H9 (cell line): ENCODE results near the gene NT5DC4. TPM values are rescaled to one million over a fixed set of nuclear protein-coding genes. Genes with fewer than 3 reads are reported as not detected.

Source experiments
- DNase-seq: peaks from one replicate; pipeline ENCODE4 v3.0.0-alpha.2; 2017
- H2AFZ ChIP-seq: one replicate; pipeline ENCODE4 v1.6.1; 2013; ENCODE audit warnings: mild to moderate bottlenecking, low read length, control low read depth, moderate library complexity
- H2AK5ac ChIP-seq: 2 replicates; pipeline ENCODE4 v1.6.1; 2013; ENCODE audit warnings: low read length, control low read depth, mixed read lengths; ENCODE audit not compliant: insufficient read length
- H2BK120ac ChIP-seq: one replicate; pipeline ENCODE4 v1.6.1; 2013; ENCODE audit warnings: low read depth, mild to moderate bottlenecking, low read length, control low read depth, inconsistent platforms; ENCODE audit not compliant: poor library complexity, severe bottlenecking
- H2BK12ac ChIP-seq: 2 replicates; pipeline ENCODE4 v1.6.1; 2013; ENCODE audit warnings: low read length, control low read depth, mixed read lengths, low read depth; ENCODE audit not compliant: insufficient read length
- H2BK15ac ChIP-seq: 2 replicates; pipeline ENCODE4 v1.6.1; 2013; ENCODE audit warnings: low read depth, low read length, control low read depth
- H2BK20ac ChIP-seq: one replicate; pipeline ENCODE4 v1.6.1; 2013; ENCODE audit warnings: low read depth, mild to moderate bottlenecking, low read length, control low read depth, inconsistent platforms; ENCODE audit not compliant: poor library complexity, severe bottlenecking
- H2BK5ac ChIP-seq: 2 replicates; pipeline ENCODE4 v1.6.1; 2013; ENCODE audit warnings: low read length, control low read depth, mixed read lengths; ENCODE audit not compliant: insufficient read length
- H3K14ac ChIP-seq: 2 replicates; pipeline ENCODE4 v1.6.1; 2013; ENCODE audit warnings: low read length, control low read depth; ENCODE audit not compliant: insufficient read depth
- H3K18ac ChIP-seq: 2 replicates; pipeline ENCODE4 v1.6.1; 2013; ENCODE audit warnings: low read depth, mild to moderate bottlenecking, mixed read lengths, low read length, control low read depth; ENCODE audit not compliant: insufficient read length
- H3K23ac ChIP-seq: 2 replicates; pipeline ENCODE4 v1.6.1; 2013; ENCODE audit warnings: low read length, control low read depth, mixed read lengths, low read depth; ENCODE audit not compliant: insufficient read length
- H3K23me2 ChIP-seq: 2 replicates; pipeline ENCODE4 v1.6.1; 2013; ENCODE audit warnings: low read depth, mild to moderate bottlenecking, mixed read lengths, low read length, control low read depth; ENCODE audit not compliant: insufficient read length, poor library complexity, severe bottlenecking
- H3K27ac ChIP-seq: 2 replicates; pipeline ENCODE4 v1.5.1; 2013; ENCODE audit warnings: low read length, control low read depth, mixed read lengths, low read depth; ENCODE audit not compliant: insufficient read length
- H3K27me3 ChIP-seq: 2 replicates; pipeline ENCODE4 v1.6.1; 2013; ENCODE audit warnings: low read length, control low read depth, inconsistent platforms; ENCODE audit not compliant: insufficient read depth
- H3K4ac ChIP-seq: 2 replicates; pipeline ENCODE4 v1.6.1; 2013; ENCODE audit warnings: low read depth, mild to moderate bottlenecking, control low read depth, inconsistent platforms, low read length, moderate library complexity
- H3K4me1 ChIP-seq: 2 replicates; pipeline ENCODE4 v1.6.1; 2013; ENCODE audit warnings: low read length, control low read depth, inconsistent platforms; ENCODE audit not compliant: insufficient read depth
- H3K4me2 ChIP-seq: 2 replicates; pipeline ENCODE4 v1.6.1; 2013; ENCODE audit warnings: low read length, control low read depth, mixed read lengths; ENCODE audit not compliant: insufficient read length, insufficient read depth
- H3K56ac ChIP-seq: 2 replicates; pipeline ENCODE4 v1.6.1; 2013; ENCODE audit warnings: low read depth, mild to moderate bottlenecking, mixed read lengths, low read length, control low read depth; ENCODE audit not compliant: insufficient read length
- H3K79me1 ChIP-seq: 2 replicates; pipeline ENCODE4 v1.6.1; 2013; ENCODE audit warnings: low read depth, mild to moderate bottlenecking, moderate library complexity, low read length, control low read depth, inconsistent platforms; ENCODE audit not compliant: insufficient read depth, poor library complexity, severe bottlenecking
- H3K79me2 ChIP-seq: 2 replicates; pipeline ENCODE4 v1.6.1; 2013; ENCODE audit warnings: low read length, control low read depth, inconsistent platforms; ENCODE audit not compliant: insufficient read depth
- H3K9ac ChIP-seq: 2 replicates; pipeline ENCODE4 v1.6.1; 2013; ENCODE audit warnings: low read length, control low read depth, mixed read lengths; ENCODE audit not compliant: insufficient read length; ENCODE audit errors: extremely low read depth
- H3K9me3 ChIP-seq: one replicate; pipeline ENCODE4 v1.6.1; 2013; ENCODE audit warnings: low read depth, low read length, inconsistent platforms; ENCODE audit not compliant: control insufficient read depth
- H3T11ph ChIP-seq: one replicate; pipeline ENCODE4 v1.6.1; 2013; ENCODE audit warnings: mild to moderate bottlenecking, low read length, control low read depth, inconsistent platforms
- H4K20me1 ChIP-seq: one replicate; pipeline ENCODE4 v1.6.1; 2013; ENCODE audit not compliant: control insufficient read depth, insufficient read length, insufficient read depth
- H4K5ac ChIP-seq: 2 replicates; pipeline ENCODE4 v1.6.1; 2013; ENCODE audit warnings: low read depth, mild to moderate bottlenecking, mixed read lengths, low read length, control low read depth; ENCODE audit not compliant: insufficient read length
- H4K8ac ChIP-seq: replicated peaks from 2 replicates; pipeline ENCODE4 v1.6.1; 2013; ENCODE audit warnings: low read length, control low read depth, mixed read lengths, low read depth; ENCODE audit not compliant: insufficient read length
- H4K91ac ChIP-seq: 2 replicates; pipeline ENCODE4 v1.6.1; 2013; ENCODE audit warnings: low read depth, mild to moderate bottlenecking, moderate library complexity, mixed read lengths, low read length, control low read depth; ENCODE audit not compliant: insufficient read length
- H3K27ac Mint-ChIP-seq, 3 experiments: 2 replicates in 2 of 3; 3 replicates in 1 of 3; pipeline ENCODE4 v1.8.0; 2020 to 2021; ENCODE audit warnings: mixed read lengths in 3 of 3, mild to moderate bottlenecking in 1 of 3, moderate library complexity in 1 of 3
- H3K27me3 Mint-ChIP-seq: 2 replicates; pipeline ENCODE4 v1.8.0; 2021; ENCODE audit warnings: low read depth, mild to moderate bottlenecking, moderate library complexity, mixed read lengths
- H3K36me3 Mint-ChIP-seq, 3 experiments: 2 replicates in 2 of 3; 3 replicates in 1 of 3; pipeline ENCODE4 v1.8.0; 2020 to 2021; ENCODE audit warnings: low read depth in 3 of 3, mixed read lengths in 3 of 3; ENCODE audit not compliant: insufficient read depth in 1 of 3
- H3K4me1 Mint-ChIP-seq, 2 experiments: 2 replicates each; pipeline ENCODE4 v1.8.0; 2020; ENCODE audit warnings: mixed read lengths in 2 of 2
- H3K4me3 Mint-ChIP-seq, 2 experiments: 2 replicates in 1 of 2; 3 replicates in 1 of 2; pipeline ENCODE4 v1.8.0; 2020 to 2021; ENCODE audit warnings: mild to moderate bottlenecking in 2 of 2, mixed read lengths in 2 of 2, moderate library complexity in 1 of 2
- H3K9me3 Mint-ChIP-seq, 2 experiments: 2 replicates in 1 of 2; 3 replicates in 1 of 2; pipeline ENCODE4 v1.8.0; 2020; ENCODE audit warnings: mild to moderate bottlenecking in 2 of 2, mixed read lengths in 2 of 2, moderate library complexity in 1 of 2
- CTCF ChIP-seq: fragments of 200-600 bp; sonication (generic); conservative IDR thresholded peaks from 3 replicates; pipeline ENCODE4 v1.8.0; 2021; ENCODE audit warnings: antibody characterized with exemption, mild to moderate bottlenecking
- WGBS: extraction: QIAGEN DNeasy Blood & Tissue Kit; methylation state at CpG from one replicate; pipeline ENCODE4 v1.1.7; 2013; ENCODE audit warnings: missing lambda C conversion rate, low lambda C conversion rate, mixed read lengths; ENCODE audit not compliant: insufficient read length; ENCODE audit errors: extremely low coverage; 5-methylcytosine and 5-hydroxymethylcytosine counted together
- total RNA-seq: library from RNA; stranded (reverse); gene quantifications from 2 replicates; pipeline ENCODE4 v1.2.1, GENCODE V29; 2021

NT5DC4 gene
- total RNA-seq, 1 experiment from 2014 or later, result not detected

GRCh38 chr2:112760149-112760548 lies 39.3 kb downstream of the NT5DC4 start:
- no peaks in the 10 kb centered on the region for H3K27me3 ChIP-seq
- H3K9ac ChIP-seq, result no peak overlapping the region
- H3K27me3 Mint-ChIP-seq, result no peaks in the 10 kb centered on the region
- H4K8ac ChIP-seq, result no peak overlapping the region
- H3K18ac ChIP-seq, result no peak overlapping the region
- no peak overlapping the region for H3T11ph ChIP-seq
- H3K79me1 ChIP-seq, result no peaks in the 10 kb centered on the region
- H3K4me1 Mint-ChIP-seq, result peaks cover 16 to 19% of the 10 kb centered on the region in 2 experiments
- no peak overlapping the region for H3K23ac ChIP-seq
- H3K56ac ChIP-seq, result no peak overlapping the region
- no peak overlapping the region for H2BK5ac ChIP-seq
- H3K9me3 ChIP-seq, result no peaks in the 10 kb centered on the region
- no peaks in the 10 kb centered on the region for H3K79me2 ChIP-seq
- no peak overlapping the region for H2BK15ac ChIP-seq
- no peaks in the 10 kb centered on the region for H3K4me1 ChIP-seq
- H2AFZ ChIP-seq, result no peak overlapping the region
- H4K5ac ChIP-seq, result no peak overlapping the region
- H2BK20ac ChIP-seq, result no peak overlapping the region
- H3K9me3 Mint-ChIP-seq, result no peaks in the 10 kb centered on the region
- H2BK120ac ChIP-seq, result no peak overlapping the region
- H4K91ac ChIP-seq, result no peak overlapping the region
- no peak overlapping the region for H2AK5ac ChIP-seq
- WGBS, result no CpG with 5 or more reads among the region's 1 CpG
- H3K23me2 ChIP-seq, result peaks cover 4% of the 10 kb centered on the region
- no peak for TF ChIP-seq CTCF
- no peaks in the 10 kb centered on the region for H4K20me1 ChIP-seq
- H2BK12ac ChIP-seq, result no peak overlapping the region
- H3K27ac Mint-ChIP-seq, result no peak overlapping the region
- no peak overlapping the region for H3K4me2 ChIP-seq
- DNase-seq, result no peak
- H3K14ac ChIP-seq, result no peak overlapping the region
- no peak overlapping the region for H3K4me3 Mint-ChIP-seq
- no peak overlapping the region for H3K4ac ChIP-seq
- no peak overlapping the region for H3K27ac ChIP-seq
- peaks cover 12 to 58% (median 56%) of the 10 kb centered on the region in 3 experiments; a peak in 6 of 7 replicates for H3K36me3 Mint-ChIP-seq
